ENCODE measurements around the gene BRD1.

DNA sequence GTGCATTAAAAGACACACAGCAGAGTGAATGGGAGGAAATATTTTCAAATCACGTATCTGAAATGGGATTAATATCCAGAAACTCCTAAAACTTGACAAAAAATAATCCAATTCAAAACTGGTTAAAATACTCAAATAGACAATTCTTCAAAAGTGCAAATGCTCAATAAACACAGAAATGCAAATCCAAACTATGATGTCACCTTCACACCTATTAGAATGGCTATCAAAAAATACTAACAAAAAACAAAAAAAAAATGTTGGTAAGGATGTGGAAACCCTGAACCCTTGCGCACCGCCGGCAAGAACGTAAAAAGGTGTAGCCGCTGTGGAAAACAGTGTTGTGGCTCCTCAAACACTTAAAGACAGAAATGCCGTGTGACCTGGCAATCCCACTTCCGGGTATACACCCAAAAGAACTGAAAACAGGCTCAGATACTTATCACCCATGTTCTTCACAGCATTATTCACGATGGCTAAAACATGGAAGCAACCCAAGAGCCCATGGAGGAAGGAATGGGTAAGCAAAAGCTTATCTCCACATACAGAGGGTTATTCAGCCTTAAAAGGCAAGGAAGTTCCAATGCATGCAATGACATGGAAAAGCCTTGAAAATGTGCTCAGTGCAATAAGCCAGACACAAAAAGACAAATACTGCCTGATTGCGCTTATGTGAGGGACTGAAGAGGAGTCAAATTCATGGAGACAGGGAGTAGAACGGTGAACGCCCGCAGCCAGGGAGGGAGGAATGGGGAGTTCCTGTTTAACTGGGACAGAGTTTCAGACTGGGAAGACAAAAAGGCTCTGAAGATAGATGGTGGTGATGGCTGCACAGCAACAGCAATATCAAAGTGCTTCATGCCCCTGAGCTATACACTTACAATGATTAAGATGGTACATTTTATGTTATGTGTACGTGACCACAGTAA, 19.6 kb downstream of the BRD1 start:
- TF ChIP-seq, protein P1, sequence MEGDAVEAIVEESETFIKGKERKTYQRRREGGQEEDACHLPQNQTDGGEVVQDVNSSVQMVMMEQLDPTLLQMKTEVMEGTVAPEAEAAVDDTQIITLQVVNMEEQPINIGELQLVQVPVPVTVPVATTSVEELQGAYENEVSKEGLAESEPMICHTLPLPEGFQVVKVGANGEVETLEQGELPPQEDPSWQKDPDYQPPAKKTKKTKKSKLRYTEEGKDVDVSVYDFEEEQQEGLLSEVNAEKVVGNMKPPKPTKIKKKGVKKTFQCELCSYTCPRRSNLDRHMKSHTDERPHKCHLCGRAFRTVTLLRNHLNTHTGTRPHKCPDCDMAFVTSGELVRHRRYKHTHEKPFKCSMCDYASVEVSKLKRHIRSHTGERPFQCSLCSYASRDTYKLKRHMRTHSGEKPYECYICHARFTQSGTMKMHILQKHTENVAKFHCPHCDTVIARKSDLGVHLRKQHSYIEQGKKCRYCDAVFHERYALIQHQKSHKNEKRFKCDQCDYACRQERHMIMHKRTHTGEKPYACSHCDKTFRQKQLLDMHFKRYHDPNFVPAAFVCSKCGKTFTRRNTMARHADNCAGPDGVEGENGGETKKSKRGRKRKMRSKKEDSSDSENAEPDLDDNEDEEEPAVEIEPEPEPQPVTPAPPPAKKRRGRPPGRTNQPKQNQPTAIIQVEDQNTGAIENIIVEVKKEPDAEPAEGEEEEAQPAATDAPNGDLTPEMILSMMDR (conservative IDR thresholded peaks at IDR 0.05 in 1 of 2, IDR thresholded peaks at IDR 0.05 in 1 of 2; ENCODE audit: extremely low read depth in 1 of 2, insufficient read depth in 1 of 2, low read depth in 1 of 2, low read length in 2 of 2), result no peak
- TF ChIP-seq EZH2 (IDR thresholded peaks at IDR 0.05; ENCODE audit: borderline replicate concordance, low read length), result no peak
